AG09309 (cell line): ENCODE data around the gene ERV3-1.
A peak's percentile ranks its signal among the peaks of the same experiment; 100 is the strongest.
"Not testable (repeated sequence)": the region's sequence is repeated elsewhere in the genome, so short reads cannot be mapped to it uniquely, and the experiment has no call there.

Experiments
- DNase-seq: peaks from one replicate; pipeline ENCODE4 v3.0.0-alpha.2; 2010; ENCODE audit warnings: low read depth
- H3K4me3 ChIP-seq: 2 replicates; pipeline ENCODE4 v1.5.1; 2011; ENCODE audit warnings: mild to moderate bottlenecking, low read depth, low read length, moderate library complexity; ENCODE audit not compliant: control insufficient read depth
- TF ChIP-seq, protein P1 (sequence below): IDR thresholded peaks from 2 replicates; pipeline ENCODE4 v1.5.1; 2011; ENCODE audit warnings: mild to moderate bottlenecking, low read depth, low read length, inconsistent platforms; ENCODE audit not compliant: insufficient read depth, control insufficient read depth; ENCODE audit errors: missing control alignments

ERV3-1 gene

DNA sequence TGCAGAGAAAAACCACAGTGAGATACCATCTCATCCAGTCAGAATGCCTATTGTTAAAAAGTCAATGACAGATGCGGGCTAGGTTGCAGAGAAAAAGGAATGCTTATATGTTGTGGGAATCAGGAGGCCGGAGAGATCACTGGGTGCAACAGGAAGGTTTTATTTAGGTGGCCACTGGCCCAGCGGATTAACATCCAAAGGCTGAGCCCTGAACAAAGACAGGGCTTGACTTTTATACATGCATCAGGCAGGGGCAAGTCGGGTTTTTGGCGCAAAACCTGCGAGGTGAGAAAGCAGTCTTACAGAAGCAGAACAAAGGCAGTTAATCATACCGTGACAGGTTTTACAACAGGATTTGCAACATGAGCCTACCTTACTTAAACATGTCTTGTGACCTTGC is 16.3 kb downstream of the ERV3-1 start:
- TF ChIP-seq, protein P1, sequence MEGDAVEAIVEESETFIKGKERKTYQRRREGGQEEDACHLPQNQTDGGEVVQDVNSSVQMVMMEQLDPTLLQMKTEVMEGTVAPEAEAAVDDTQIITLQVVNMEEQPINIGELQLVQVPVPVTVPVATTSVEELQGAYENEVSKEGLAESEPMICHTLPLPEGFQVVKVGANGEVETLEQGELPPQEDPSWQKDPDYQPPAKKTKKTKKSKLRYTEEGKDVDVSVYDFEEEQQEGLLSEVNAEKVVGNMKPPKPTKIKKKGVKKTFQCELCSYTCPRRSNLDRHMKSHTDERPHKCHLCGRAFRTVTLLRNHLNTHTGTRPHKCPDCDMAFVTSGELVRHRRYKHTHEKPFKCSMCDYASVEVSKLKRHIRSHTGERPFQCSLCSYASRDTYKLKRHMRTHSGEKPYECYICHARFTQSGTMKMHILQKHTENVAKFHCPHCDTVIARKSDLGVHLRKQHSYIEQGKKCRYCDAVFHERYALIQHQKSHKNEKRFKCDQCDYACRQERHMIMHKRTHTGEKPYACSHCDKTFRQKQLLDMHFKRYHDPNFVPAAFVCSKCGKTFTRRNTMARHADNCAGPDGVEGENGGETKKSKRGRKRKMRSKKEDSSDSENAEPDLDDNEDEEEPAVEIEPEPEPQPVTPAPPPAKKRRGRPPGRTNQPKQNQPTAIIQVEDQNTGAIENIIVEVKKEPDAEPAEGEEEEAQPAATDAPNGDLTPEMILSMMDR = no peak
- no peak overlapping the region for H3K4me3 ChIP-seq
- no peak for DNase-seq

DNA sequence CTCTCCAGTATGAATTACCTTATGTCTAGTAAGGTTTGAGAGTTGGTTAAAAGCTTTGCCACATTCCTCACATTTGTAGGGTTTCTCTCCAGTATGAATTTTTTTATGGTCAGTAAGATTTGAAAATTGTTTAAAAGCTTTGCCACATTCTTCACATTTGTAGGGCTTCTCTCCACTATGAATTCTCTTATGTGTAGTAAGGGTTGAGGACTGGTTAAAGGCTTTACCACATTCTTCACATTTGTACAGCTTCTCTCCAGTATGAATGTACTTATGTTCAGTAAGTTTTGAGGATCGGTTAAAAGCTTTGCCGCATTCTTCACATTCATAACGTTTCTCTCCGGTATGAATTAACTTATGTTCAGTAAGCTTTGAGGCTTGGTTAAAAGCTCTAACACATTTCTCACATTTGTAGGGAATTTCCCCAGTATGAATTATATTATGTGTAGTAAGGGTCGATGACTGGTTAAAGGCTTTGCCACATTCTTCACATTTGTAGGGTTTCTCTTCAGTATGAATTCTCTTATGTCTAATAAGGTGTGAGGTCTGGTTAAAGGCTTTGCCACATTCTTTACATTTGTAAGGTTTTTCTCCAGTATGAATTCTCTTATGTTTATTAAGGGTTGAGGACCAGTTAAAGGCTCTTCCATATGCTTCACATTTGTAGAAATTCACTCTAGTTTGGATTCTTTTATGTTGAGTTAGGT is 27.8 kb downstream of the ERV3-1 start:
- TF ChIP-seq, protein P1 = no peak

DNA sequence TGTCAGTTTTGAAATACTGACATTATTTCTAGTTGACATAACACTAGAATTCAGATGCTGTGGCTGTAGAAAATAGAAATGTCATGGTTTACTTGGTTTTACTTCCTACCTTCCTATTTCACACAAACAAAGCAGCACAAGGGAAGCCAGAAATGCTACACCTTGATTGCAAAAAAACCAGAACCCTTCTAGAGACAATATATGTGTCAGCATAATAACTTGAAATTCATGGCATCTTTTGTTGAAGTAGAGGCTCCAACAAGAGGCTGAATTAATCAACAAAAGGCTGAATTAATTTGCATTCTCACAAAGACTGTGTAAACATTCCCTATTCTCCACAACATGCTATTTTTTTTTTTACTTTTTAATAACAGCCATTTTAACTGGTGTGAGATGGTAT is 40.9 kb downstream of the ERV3-1 start:
- no peak overlapping the region for H3K4me3 ChIP-seq
- DNase-seq = no peak
- TF ChIP-seq, protein P1 = no peak

More for the DNA sequence above, 27.8 kb downstream of the ERV3-1 start:
- no peak overlapping the region for H3K4me3 ChIP-seq
- no peak for DNase-seq

DNA sequence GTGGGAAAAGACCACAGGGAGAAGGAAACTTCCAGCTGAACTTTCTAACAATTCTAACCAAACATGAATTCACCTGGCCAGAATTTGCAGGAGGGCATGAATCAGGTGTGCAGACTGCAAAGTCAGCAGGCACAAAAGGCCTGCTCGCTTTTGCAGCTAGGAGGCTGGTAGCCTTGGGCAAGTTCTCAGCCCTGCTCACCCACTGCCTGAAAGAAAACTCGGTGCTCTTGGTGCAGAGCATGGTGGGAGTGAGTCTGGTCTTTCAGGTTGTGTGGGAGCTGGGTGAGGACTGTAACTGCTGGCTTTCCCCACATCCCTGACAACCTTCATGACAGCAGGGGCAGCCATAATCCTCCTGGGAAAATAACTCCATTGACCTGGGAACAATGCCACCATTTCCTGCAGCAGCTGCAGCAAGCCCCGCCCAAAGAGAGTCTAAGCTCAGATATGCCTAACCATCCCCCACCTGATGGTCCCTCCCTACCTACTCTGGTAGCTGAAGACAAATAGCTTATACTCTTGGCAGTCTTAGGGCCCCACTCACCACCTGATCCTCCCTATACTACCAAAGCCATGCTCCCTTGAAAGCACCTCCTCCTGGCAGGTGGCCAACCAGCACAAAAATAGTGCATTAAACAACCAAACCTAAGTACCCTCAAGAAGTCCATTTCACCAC is 47.3 kb downstream of the ERV3-1 start:
- H3K4me3 ChIP-seq = no peak overlapping the region
- DNase-seq = no peak
- TF ChIP-seq, protein P1 = no peak

DNA sequence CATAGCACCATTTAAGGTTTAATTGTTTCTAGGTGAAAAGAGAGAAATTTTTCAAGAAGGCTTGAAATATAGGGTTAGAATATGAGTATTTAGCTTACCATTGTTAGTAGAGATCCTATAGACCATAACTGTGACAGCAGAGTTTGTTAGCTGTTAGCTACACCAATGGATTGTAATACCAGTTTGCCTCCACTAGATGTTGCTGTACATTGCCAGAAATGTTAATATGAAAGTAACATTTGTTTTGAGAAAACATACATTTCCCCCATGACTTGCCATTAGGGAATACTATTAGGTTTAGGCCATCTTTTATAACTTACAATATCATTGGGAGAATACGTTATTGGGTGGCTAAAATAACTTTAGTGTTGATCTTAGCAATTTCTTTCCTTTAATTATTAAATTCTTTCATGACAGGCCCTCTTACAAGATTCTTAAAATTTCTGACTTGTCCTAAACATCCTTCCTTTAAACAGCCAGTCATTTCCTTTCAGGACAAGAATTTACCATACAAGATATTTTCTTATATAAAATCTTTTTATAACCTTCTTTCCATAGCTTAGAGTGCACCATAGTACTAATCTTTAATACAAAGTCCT is 55.1 kb downstream of the ERV3-1 start:
- DNase-seq = peak; percentile 17
- no peak overlapping the region for H3K4me3 ChIP-seq
- TF ChIP-seq, protein P1 = peak; percentile 72

DNA sequence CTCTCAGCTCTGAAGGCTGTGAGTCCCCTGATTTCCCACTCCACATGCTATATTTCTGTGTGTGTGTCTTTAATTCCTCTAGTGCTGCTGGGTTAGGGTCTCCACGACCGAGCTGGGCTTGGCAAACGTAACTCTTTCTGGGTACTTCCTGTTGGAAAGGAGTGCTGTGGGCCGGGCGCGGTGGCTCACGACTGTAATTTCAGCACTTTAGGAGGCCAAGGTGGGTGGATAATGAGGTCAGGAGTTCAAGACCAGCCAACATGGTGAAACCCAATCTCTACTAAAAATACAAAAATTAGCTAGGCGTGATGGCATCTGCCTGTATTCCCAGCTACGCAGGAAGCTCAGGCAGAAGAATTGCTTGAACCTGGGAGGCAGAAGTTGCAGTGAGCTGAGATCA is 55.8 kb downstream of the ERV3-1 start:
- DNase-seq, H3K4me3 ChIP-seq: not testable (repeated sequence)

DNA sequence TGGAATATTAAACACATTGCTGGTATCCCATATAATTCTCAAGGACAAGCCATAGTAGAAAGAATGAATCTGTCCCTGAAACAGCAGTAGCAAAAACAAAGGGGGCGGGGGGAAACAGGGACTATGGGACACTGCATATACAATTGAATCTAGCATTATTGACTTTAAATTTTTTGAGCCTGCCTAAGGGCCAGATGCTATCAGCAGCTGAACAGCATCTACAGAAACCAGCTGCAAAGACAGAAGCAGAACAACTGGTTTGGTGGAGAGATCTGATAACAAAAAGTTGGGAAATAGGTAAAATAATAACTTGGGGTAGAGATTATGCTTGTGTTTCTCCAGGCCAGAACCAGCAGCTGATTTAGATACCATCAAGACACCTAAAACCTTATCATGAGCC is 57.7 kb downstream of the ERV3-1 start:
- not testable (repeated sequence) for DNase-seq

More for the DNA sequence above, 57.7 kb downstream of the ERV3-1 start:
- H3K4me3 ChIP-seq = not testable (repeated sequence)
